ACC112 (cell line): ENCODE data around the gene NCSTN.

Experiments used
- H2AFZ ChIP-seq: fragments of 200-600 bp; sonication (generic); one replicate; pipeline ENCODE4 v1.6.0; 2017; ENCODE audit warnings: antibody characterized with exemption, low read length; ENCODE audit not compliant: unreplicated experiment
- H3K27ac ChIP-seq: fragments of 200-600 bp; sonication (generic); 2 replicates; pipeline ENCODE4 v1.5.1; 2014; ENCODE audit warnings: low read depth, mild to moderate bottlenecking, antibody characterized with exemption, low read length, moderate library complexity
- H3K27me3 ChIP-seq: fragments of 200-600 bp; sonication (generic); 2 replicates; pipeline ENCODE4 v1.6.1; 2014; ENCODE audit warnings: mild to moderate bottlenecking, antibody characterized with exemption, low read length, moderate library complexity, mixed read lengths; ENCODE audit not compliant: insufficient read depth
- H3K36me3 ChIP-seq: fragments of 200-600 bp; sonication (generic); 2 replicates; pipeline ENCODE4 v1.6.1; 2016; ENCODE audit warnings: mild to moderate bottlenecking, antibody characterized with exemption, low read length, moderate library complexity, mixed read lengths; ENCODE audit not compliant: insufficient read depth
- H3K4me1 ChIP-seq: fragments of 200-600 bp; sonication (generic); one replicate; pipeline ENCODE4 v1.6.1; 2016; ENCODE audit warnings: low read length, mixed read lengths; ENCODE audit not compliant: insufficient read depth, unreplicated experiment, control insufficient read depth
- H3K4me3 ChIP-seq: fragments of 200-600 bp; sonication (generic); 2 replicates; pipeline ENCODE4 v1.5.1; 2014; ENCODE audit warnings: mild to moderate bottlenecking, low read depth, low read length
- H3K79me2 ChIP-seq: fragments of 200-600 bp; sonication (generic); one replicate; pipeline ENCODE4 v1.6.0; 2016; ENCODE audit warnings: low read length; ENCODE audit not compliant: control insufficient read depth, unreplicated experiment, insufficient read depth

Gene NCSTN

DNA sequence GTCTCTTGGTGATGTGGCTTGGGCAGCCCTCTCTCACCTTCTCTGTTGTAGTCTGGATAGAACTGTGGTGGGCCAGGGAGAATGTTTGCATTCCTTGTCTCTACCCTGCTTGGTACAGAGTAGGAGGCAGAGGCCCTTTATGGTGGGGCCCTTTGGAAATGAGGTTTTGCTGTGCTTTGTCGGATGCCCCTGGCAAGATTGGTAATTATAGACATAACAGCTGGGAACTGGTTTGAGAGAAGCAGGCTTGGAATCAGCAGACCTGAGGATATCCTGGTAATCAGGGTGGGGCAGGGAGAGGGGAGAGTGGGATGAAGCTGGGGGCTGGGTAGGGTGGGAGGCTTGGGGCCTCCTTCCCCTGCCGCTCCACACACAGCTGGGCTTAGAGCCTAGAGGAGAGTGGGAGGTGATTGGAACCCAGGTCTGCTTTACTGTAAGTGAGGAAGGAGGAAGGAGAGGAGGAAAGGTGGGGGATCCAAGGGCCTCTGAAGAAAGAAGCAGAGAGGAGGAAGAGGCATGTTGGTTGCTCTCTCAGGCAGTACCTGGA, 62.2 kb downstream of the NCSTN start:
- no peak overlapping the region for H2AFZ ChIP-seq
- no peaks in the 10 kb centered on the region for H3K79me2 ChIP-seq
- H3K27ac ChIP-seq, result no peak overlapping the region
- H3K36me3 ChIP-seq, result no peaks in the 10 kb centered on the region
- H3K4me3 ChIP-seq, result no peak overlapping the region
- H3K27me3 ChIP-seq, result peaks cover 84% of the 10 kb centered on the region
- no peaks in the 10 kb centered on the region for H3K4me1 ChIP-seq

DNA sequence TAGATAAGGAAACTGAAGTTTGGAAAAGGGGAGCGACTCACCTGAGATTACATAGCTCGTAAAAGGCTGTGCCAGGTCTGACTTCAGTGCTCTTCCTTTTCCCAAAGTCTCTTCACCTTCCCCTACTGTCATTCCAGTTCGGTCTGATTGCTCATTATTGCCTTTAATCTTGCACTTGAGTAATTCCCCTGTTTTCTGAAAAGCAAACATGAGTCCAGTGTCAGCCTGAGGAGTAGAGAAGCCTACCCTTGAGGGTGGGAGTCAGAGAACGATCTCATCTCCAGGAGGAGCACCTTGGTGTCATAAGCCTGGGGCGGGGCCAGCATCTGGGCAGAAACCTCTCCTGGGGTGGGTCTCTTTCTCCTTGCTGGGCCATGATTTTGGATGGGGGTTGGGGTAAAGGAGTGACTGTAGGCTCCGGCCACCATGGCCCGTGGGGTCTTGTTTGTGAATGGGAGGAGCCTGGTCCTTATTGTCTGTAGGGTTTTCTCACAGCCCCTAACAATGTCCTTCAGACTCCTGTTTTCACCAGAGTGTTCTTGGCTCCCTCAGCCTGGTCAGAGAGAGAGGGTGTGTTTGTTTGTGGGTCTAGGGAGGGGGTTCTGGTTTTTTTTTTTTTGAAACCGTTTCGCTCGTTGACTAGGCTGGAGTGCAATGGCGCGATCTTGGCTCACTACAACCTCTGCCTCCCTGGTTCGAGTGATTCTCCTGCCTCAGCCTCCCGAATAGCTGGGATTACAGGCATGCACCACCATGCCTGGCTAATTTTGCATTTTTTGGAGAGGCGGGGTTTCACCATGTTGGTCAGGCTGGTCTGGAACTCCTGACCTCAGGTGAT, 63.2 kb downstream of the NCSTN start:
- H3K4me3 ChIP-seq, result no peak overlapping the region
- no peaks in the 10 kb centered on the region for H3K36me3 ChIP-seq
- no peaks in the 10 kb centered on the region for H3K79me2 ChIP-seq
- no peak overlapping the region for H2AFZ ChIP-seq
- H3K27ac ChIP-seq, result no peak overlapping the region
- no peaks in the 10 kb centered on the region for H3K4me1 ChIP-seq
- H3K27me3 ChIP-seq, result peaks cover 84% of the 10 kb centered on the region

DNA sequence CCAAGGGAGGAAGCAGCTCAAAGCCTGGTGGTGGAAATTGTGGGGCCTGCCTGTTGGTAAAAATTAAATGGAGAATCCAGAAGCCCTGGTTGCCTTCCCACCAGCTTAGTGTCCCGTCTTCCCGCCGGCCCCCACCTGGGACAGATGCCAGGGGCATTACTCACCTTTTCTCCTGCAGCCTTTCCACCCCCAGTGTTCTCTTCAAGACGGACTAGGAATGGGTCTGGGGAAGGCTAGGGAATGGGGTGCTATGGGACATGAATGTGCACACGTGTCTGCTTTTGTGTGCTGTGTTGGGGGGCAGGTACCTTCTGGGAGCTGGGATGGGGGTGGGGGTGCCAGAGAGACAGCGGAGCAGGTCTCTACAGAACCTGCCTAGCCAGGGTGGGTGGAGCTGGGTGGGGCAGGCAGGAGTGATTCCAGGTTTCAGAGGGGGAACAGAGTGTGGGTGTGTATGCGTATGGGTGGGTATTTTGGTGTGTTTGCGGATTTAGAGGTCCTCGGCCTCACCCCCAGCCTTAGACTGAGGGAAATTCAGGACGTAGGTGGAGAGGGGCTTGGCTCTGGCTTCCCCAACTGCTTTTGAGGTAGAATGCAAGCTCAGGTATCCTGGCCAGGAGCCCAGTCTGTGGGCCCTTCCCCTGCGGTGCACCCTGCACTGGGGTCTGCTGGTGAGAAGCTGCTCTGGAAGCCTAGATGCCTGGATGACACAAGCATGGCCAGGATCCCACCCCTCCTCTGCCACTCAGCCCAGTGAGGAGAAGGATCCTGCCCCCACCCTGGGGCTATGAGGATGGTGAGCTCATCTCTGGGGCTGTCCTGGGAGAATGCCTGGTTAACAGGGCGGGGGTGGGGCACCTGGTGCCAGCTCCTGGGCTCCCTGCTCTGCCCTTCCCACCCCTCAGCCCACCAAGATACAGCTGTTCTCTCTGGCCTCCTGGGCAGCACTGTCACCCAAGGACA, 64.9 kb downstream of the NCSTN start:
- Histone ChIP-seq H3K79me2 (no peaks in the 10 kb centered on the region), H3K27ac (no peak overlapping the region), H3K4me3 (no peak overlapping the region), H2AFZ (no peak overlapping the region), H3K36me3 (no peaks in the 10 kb centered on the region), H3K27me3 (peaks cover 83% of the 10 kb centered on the region), H3K4me1 (no peaks in the 10 kb centered on the region)
